HG03460 (cell line): Measurements from ENCODE around the gene MALAT1.

Experiments
- ATAC-seq: cut with Tn5 transposase; IDR thresholded peaks from one replicate; pipeline ENCODE4 v1.9.1; 2021; ENCODE audit not compliant: unreplicated experiment

The MALAT1 gene

DNA sequence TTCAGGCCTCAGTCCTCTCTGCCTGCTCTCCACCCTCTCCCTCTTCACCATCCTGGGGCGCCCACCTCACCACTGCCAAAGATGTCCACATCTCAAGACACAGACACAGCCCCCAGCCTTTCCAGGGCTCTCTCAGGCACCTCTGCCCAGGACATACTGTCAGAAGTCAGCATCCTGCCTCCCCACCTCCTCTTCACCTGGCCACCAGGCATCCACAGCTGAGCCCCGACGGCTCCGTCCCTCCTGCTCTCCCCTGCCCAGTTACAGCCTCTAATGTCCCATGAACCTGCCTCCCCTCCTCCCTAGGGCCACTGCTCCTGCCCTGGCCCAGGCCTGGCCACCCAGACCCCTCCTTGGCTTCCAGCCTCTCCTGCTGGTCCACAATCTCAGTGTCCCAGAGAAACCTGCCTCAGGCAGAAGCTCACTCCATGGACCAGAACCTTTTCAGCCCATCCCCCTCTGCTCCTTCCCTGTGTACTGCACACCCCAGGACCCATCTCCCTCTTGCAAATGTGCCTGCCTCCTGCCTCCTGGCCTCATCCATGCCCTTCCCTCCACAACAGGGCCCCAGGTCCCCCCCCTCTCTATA is 56.1 kb downstream of the MALAT1 start:
- no peak for ATAC-seq

DNA sequence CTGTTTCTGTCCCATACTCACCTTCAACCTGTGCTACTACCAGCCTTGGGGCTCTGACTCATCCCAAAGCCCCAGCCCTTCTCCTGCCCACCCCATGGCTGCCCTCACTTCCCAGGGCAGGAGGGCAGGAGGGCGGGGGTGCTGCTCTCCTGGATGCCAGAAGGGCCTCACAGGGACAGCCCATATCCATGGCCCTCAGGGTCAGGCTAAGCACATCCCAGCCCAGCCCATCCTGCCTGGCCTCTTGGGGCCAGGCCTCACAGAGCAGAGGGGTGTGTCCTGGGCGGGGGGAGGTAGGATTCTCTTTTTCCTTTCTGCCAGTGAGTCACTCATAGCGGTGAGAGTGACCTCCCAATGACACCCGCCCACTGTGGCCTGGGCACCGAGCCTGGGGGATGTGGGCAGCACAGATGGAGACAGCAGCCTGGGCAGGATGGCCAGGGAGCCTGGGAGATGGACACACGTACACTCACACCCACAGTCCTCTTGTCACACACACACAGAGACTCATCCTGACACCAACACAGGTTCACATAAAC is 56.9 kb downstream of the MALAT1 start:
- no peak for ATAC-seq
